Activated CD8-positive, alpha-beta memory T cell treated with anti-CD3 and anti-CD28 coated beads for 24 hours (primary cell): ENCODE results near the gene TEFM.
"Not testable (repeated sequence)": the region's sequence is repeated elsewhere in the genome, so short reads cannot be mapped to it uniquely, and the experiment has no call there.

Experiments
- DNase-seq: peaks from one replicate; pipeline ENCODE4 v3.0.0-alpha.2; 2020

TEFM gene

GRCh38 chr17:30906101-30906911, at the start of gene TEFM:
TSS of gene TEFM (minus strand) at chr17:30906238. CDS start at chr17:30906198, 40 bp downstream.
- peak; percentile 97 for DNase-seq

- no peak for DNase-seq
These were observed 48.2 kb upstream of the TEFM start for GRCh38 chr17:30954046-30954830.

GRCh38 chr17:30952638-30953393, 46.8 kb upstream of the TEFM start:
- DNase-seq, result no peak

GRCh38 chr17:30950669-30951399, 44.8 kb upstream of the TEFM start:
- DNase-seq, result no peak

- DNase-seq, result no peak
These were observed 44.2 kb upstream of the TEFM start for GRCh38 chr17:30950189-30950588.

- no peak for DNase-seq
These were observed 41.8 kb upstream of the TEFM start for GRCh38 chr17:30947796-30948195.

GRCh38 chr17:30942308-30943079, 36.5 kb upstream of the TEFM start:
- DNase-seq, result no peak

- no peak for DNase-seq
These were observed 33.1 kb upstream of the TEFM start for GRCh38 chr17:30939051-30939689.

GRCh38 chr17:30933966-30934365, 27.9 kb upstream of the TEFM start:
- DNase-seq, result no peak

- DNase-seq, result not testable (repeated sequence)
These were observed 25.5 kb upstream of the TEFM start for GRCh38 chr17:30931582-30931981.

- DNase-seq, result no peak
These were observed 24.5 kb upstream of the TEFM start for GRCh38 chr17:30930495-30930894.

- not testable (repeated sequence) for DNase-seq
These were observed 23.8 kb upstream of the TEFM start for GRCh38 chr17:30929861-30930260.

- no peak for DNase-seq
These were observed 23.1 kb upstream of the TEFM start for GRCh38 chr17:30929081-30929633.

- no peak for DNase-seq
These were observed 22.5 kb upstream of the TEFM start for GRCh38 chr17:30928584-30928983.

- no peak for DNase-seq
These were observed 21.7 kb upstream of the TEFM start for GRCh38 chr17:30927756-30928155.

GRCh38 chr17:30926516-30926915, 20.5 kb upstream of the TEFM start:
- DNase-seq, result no peak

- no peak for DNase-seq
These were observed 18.3 kb upstream of the TEFM start for GRCh38 chr17:30924341-30924740.

GRCh38 chr17:30922235-30923030, 16.4 kb upstream of the TEFM start:
- DNase-seq, result peak; percentile 57

GRCh38 chr17:30921544-30922196, 15.6 kb upstream of the TEFM start, which contains the start of gene ADAP2:
TSS of gene ADAP2 (plus strand) at chr17:30921945. CDS start at chr17:30922015, 70 bp downstream.
- peak; percentile 56 for DNase-seq
